ENCODE results near the gene ETV5.

The ETV5 gene

GRCh38 chr3:186079925-186080324 is 29.0 kb downstream of the ETV5 start:
- Histone ChIP-seq H3K79me2 (ENCODE audit: insufficient read depth, low read depth) (no peaks in the 10 kb centered on the region), H3K36me3 (ENCODE audit: insufficient read depth) (no peaks in the 10 kb centered on the region), H2AFZ (ENCODE audit: low read depth) (no peak overlapping the region), H3K4me1 (ENCODE audit: low read depth, poor library complexity, severe bottlenecking) (no peaks in the 10 kb centered on the region), H3K27me3 (ENCODE audit: insufficient read depth, low read depth) (no peaks in the 10 kb centered on the region), H3K4me2 (no peak overlapping the region), H3K9ac (no peak overlapping the region), H3K27ac (no peak overlapping the region), H4K20me1 (ENCODE audit: insufficient read depth) (no peaks in the 10 kb centered on the region), H3K4me3 (IDR thresholded peaks at IDR 0.05; ENCODE audit: insufficient read depth, low read depth, low read length) (no peak overlapping the region)
- TF ChIP-seq, protein P1, sequence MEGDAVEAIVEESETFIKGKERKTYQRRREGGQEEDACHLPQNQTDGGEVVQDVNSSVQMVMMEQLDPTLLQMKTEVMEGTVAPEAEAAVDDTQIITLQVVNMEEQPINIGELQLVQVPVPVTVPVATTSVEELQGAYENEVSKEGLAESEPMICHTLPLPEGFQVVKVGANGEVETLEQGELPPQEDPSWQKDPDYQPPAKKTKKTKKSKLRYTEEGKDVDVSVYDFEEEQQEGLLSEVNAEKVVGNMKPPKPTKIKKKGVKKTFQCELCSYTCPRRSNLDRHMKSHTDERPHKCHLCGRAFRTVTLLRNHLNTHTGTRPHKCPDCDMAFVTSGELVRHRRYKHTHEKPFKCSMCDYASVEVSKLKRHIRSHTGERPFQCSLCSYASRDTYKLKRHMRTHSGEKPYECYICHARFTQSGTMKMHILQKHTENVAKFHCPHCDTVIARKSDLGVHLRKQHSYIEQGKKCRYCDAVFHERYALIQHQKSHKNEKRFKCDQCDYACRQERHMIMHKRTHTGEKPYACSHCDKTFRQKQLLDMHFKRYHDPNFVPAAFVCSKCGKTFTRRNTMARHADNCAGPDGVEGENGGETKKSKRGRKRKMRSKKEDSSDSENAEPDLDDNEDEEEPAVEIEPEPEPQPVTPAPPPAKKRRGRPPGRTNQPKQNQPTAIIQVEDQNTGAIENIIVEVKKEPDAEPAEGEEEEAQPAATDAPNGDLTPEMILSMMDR (conservative IDR thresholded peaks at IDR 0.05; ENCODE audit: low read depth, low read length) = no peak

- no peaks in the 10 kb centered on the region for H3K79me2 ChIP-seq (ENCODE audit: insufficient read depth, low read depth)
- H3K36me3 ChIP-seq (ENCODE audit: insufficient read depth) = no peaks in the 10 kb centered on the region
- H2AFZ ChIP-seq (ENCODE audit: low read depth) = no peak overlapping the region
- no peak overlapping the region for H3K4me3 ChIP-seq (IDR thresholded peaks at IDR 0.05; ENCODE audit: insufficient read depth, low read depth, low read length)
- H3K4me1 ChIP-seq (ENCODE audit: low read depth, poor library complexity, severe bottlenecking) = no peaks in the 10 kb centered on the region
- no peaks in the 10 kb centered on the region for H3K27me3 ChIP-seq (ENCODE audit: insufficient read depth, low read depth)
- no peak overlapping the region for H3K27ac ChIP-seq
- TF ChIP-seq, protein P1 (conservative IDR thresholded peaks at IDR 0.05; ENCODE audit: low read depth, low read length) = no peak
- no peak overlapping the region for H3K9ac ChIP-seq
- H4K20me1 ChIP-seq (ENCODE audit: insufficient read depth) = no peaks in the 10 kb centered on the region
- no peak overlapping the region for H3K4me2 ChIP-seq
Observed at GRCh38 chr3:186077466-186077865, 31.4 kb downstream of the ETV5 start.

- Histone ChIP-seq H3K4me3 (IDR thresholded peaks at IDR 0.05; ENCODE audit: insufficient read depth, low read depth, low read length) (no peak overlapping the region), H3K4me2 (no peak overlapping the region), H3K4me1 (ENCODE audit: low read depth, poor library complexity, severe bottlenecking) (no peaks in the 10 kb centered on the region), H3K79me2 (ENCODE audit: insufficient read depth, low read depth) (no peaks in the 10 kb centered on the region), H3K27me3 (ENCODE audit: insufficient read depth, low read depth) (no peaks in the 10 kb centered on the region), H2AFZ (ENCODE audit: low read depth) (no peak overlapping the region), H3K9ac (no peak overlapping the region), H3K36me3 (ENCODE audit: insufficient read depth) (no peaks in the 10 kb centered on the region), H3K27ac (no peak overlapping the region), H4K20me1 (ENCODE audit: insufficient read depth) (no peaks in the 10 kb centered on the region)
- TF ChIP-seq, protein P1 (conservative IDR thresholded peaks at IDR 0.05; ENCODE audit: low read depth, low read length) = no peak
Observed at GRCh38 chr3:186075931-186076567, 32.8 kb downstream of the ETV5 start.

- Histone ChIP-seq H3K27ac (no peak overlapping the region), H4K20me1 (ENCODE audit: insufficient read depth) (no peaks in the 10 kb centered on the region), H3K79me2 (ENCODE audit: insufficient read depth, low read depth) (no peaks in the 10 kb centered on the region), H3K4me3 (IDR thresholded peaks at IDR 0.05; ENCODE audit: insufficient read depth, low read depth, low read length) (no peak overlapping the region), H3K4me1 (ENCODE audit: low read depth, poor library complexity, severe bottlenecking) (no peaks in the 10 kb centered on the region), H3K9ac (no peak overlapping the region), H3K4me2 (no peak overlapping the region), H2AFZ (ENCODE audit: low read depth) (no peak overlapping the region), H3K27me3 (ENCODE audit: insufficient read depth, low read depth) (no peaks in the 10 kb centered on the region), H3K36me3 (ENCODE audit: insufficient read depth) (no peaks in the 10 kb centered on the region)
- TF ChIP-seq, protein P1 (conservative IDR thresholded peaks at IDR 0.05; ENCODE audit: low read depth, low read length) = no peak
Observed at GRCh38 chr3:186075489-186075888, 33.4 kb downstream of the ETV5 start.
